Adrenal gland (tissue), 12 donors: ENCODE data around the gene CLDN10. TPM values are rescaled to one million over a fixed set of nuclear protein-coding genes. Genes with fewer than 3 reads are reported as not detected.
A peak's percentile ranks its signal among the peaks of the same experiment; 100 is the strongest.

Source experiments
- DNase-seq, 7 donors: peaks; one replicate each; pipeline ENCODE4 v3.0.0-alpha.2; 2019 to 2020
- H3K27ac ChIP-seq, 5 donors: fragments of 200-600 bp; sonication (generic) in 4 of 5; 1 replicate in 3 of 5; 2 replicates in 2 of 5; pipeline versions ENCODE4 v1.5.1 to v1.8.0; 2016 to 2020; ENCODE audit warnings: mild to moderate bottlenecking in 1 of 5
- H3K27me3 ChIP-seq: fragments of 200-600 bp; 2 replicates; pipeline ENCODE4 v1.8.0; 2021
- H3K36me3 ChIP-seq, 2 donors: fragments of 200-600 bp; replicated peaks in 1 of 2; 1 replicate in 1 of 2; 2 replicates in 1 of 2; pipeline versions ENCODE4 v1.5.1 to v1.8.0; 2018 to 2022
- H3K4me1 ChIP-seq, 2 donors: fragments of 200-600 bp; replicated peaks in 1 of 2; 1 replicate in 1 of 2; 2 replicates in 1 of 2; pipeline versions ENCODE4 v1.5.1 to v1.8.0; 2018 to 2021
- H3K4me3 ChIP-seq, 4 donors: fragments of 200-600 bp; sonication (generic) in 3 of 4; one replicate each; pipeline ENCODE4 v1.5.1; 2016 to 2018
- H3K9me3 ChIP-seq, 3 donors: fragments of 200-600 bp; sonication (generic) in 1 of 3; replicated peaks in 1 of 3; 1 replicate in 2 of 3; 2 replicates in 1 of 3; pipeline versions ENCODE4 v1.5.1 to v1.8.0; 2016 to 2021
- POLR2A ChIP-seq, 2 donors: fragments of 450-650 bp; IDR thresholded peaks; one replicate each; pipeline ENCODE4 v1.6.1; 2017; ENCODE audit warnings: antibody characterized with exemption in 2 of 2, mild to moderate bottlenecking in 2 of 2, moderate library complexity in 1 of 2
- WGBS, 4 donors: extraction: QIAGEN DNeasy Blood & Tissue Kit in 2 of 4; methylation state at CpG; one replicate each; pipeline versions ENCODE4 v1.1.5 to v1.1.7; 2013 to 2017; 5-methylcytosine and 5-hydroxymethylcytosine counted together
- intact Hi-C, 2 donors: fragments of 100-400 bp; cut with DNase I; formaldehyde crosslinking; loops; one replicate each; pipeline versions ENCODE4 v1.14.1 to v1.15.0; 2022 to 2023
- polyA plus RNA-seq, 3 donors: library from polyadenylated mRNA; stranded (reverse); fragments of 200-250 nt in 2 of 3; fragments of 350-450 nt in 1 of 3; fragmentation: Illumina TruSeq in 1 of 3; extraction: RNeasy Lipid Tissue Mini Kit (QIAGEN cat#74804) in 1 of 3; gene quantifications; one replicate each; pipeline ENCODE4 v1.2.3, GENCODE V29; 2013 to 2014
- total RNA-seq, 9 donors: library from RNA; depleted of rRNA in 4 of 9; stranded (reverse); fragments of >200 nt in 4 of 9; fragments of 120-200 nt in 1 of 9; fragmentation: NEBNext Ultra II Directional in 1 of 9; extraction: Animal tissue kit (Norgen Biotek cat#: 25700) in 1 of 9; gene quantifications; one replicate each; pipeline versions ENCODE4 v1.1.0 to v1.2.4, GENCODE V29; 2013 to 2023
- TF ChIP-seq, protein P1 (sequence below), 6 experiments: fragments of 450-650 bp in 4 of 6; fragments of 200-600 bp in 2 of 6; sonication (generic) in 1 of 6; IDR thresholded peaks; 1 replicate in 5 of 6; 2 replicates in 1 of 6; pipeline versions ENCODE4 v1.5.1 to v1.8.0; 2016 to 2021; ENCODE audit warnings: antibody characterized with exemption in 6 of 6, mild to moderate bottlenecking in 2 of 6, moderate library complexity in 1 of 6
- donor health status: healthy with polysubstance abuse.
- donor health status: Bipolar disorder and iron deficiency.
- donor health status: DM: yes; HTN: yes; CAD: no.
- donor health status: DM: no; HTN: no; CAD: no.
- donor health status: DM: no; HTN: no; CAD: no.
- donor health status: DM: yes; HTN: yes; CAD: no.

CLDN10 gene
- total and polyA plus RNA-seq, 12 donors: 0.23 to 0.54 (median 0.28) TPM; not detected in 9

DNA sequence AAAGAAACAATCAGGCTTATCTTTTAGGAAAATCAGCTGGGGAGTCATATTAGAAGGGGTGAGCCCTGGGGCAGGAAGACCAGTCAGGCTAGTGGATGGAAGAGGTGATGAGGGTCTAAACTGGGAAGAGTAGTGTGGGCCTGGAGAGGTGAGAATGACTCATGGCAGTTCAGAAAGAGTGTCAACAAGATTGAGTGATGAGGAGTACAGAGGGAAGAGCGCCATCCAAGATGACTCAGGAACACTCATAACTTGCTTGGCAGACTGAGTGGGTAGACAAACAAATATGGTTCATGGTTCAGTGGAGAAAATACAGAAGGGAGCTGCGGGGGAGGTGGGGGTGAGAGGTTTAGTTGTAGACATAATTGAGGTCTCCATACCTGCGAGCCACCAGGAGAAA, 17.3 kb upstream of the CLDN10 start:
- intact Hi-C loops: no loop called here
- no peaks in the 10 kb centered on the region for H3K4me1 ChIP-seq
- no peak overlapping the region for H3K4me3 ChIP-seq
- no peaks in the 10 kb centered on the region for H3K36me3 ChIP-seq
- no peaks in the 10 kb centered on the region for H3K9me3 ChIP-seq
- TF ChIP-seq, protein P1, sequence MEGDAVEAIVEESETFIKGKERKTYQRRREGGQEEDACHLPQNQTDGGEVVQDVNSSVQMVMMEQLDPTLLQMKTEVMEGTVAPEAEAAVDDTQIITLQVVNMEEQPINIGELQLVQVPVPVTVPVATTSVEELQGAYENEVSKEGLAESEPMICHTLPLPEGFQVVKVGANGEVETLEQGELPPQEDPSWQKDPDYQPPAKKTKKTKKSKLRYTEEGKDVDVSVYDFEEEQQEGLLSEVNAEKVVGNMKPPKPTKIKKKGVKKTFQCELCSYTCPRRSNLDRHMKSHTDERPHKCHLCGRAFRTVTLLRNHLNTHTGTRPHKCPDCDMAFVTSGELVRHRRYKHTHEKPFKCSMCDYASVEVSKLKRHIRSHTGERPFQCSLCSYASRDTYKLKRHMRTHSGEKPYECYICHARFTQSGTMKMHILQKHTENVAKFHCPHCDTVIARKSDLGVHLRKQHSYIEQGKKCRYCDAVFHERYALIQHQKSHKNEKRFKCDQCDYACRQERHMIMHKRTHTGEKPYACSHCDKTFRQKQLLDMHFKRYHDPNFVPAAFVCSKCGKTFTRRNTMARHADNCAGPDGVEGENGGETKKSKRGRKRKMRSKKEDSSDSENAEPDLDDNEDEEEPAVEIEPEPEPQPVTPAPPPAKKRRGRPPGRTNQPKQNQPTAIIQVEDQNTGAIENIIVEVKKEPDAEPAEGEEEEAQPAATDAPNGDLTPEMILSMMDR (IDR thresholded peaks at IDR 0.05): no peak
- no peak for TF ChIP-seq POLR2A (IDR thresholded peaks at IDR 0.05)
- no peak overlapping the region for H3K27ac ChIP-seq
- WGBS, 4 donors: 50 to 65% (median 61%) methylated on average over 3 of the region's 3 CpGs
- H3K27me3 ChIP-seq: no peaks in the 10 kb centered on the region
- peak in 1 of 7 donors; percentile 9 for DNase-seq

DNA sequence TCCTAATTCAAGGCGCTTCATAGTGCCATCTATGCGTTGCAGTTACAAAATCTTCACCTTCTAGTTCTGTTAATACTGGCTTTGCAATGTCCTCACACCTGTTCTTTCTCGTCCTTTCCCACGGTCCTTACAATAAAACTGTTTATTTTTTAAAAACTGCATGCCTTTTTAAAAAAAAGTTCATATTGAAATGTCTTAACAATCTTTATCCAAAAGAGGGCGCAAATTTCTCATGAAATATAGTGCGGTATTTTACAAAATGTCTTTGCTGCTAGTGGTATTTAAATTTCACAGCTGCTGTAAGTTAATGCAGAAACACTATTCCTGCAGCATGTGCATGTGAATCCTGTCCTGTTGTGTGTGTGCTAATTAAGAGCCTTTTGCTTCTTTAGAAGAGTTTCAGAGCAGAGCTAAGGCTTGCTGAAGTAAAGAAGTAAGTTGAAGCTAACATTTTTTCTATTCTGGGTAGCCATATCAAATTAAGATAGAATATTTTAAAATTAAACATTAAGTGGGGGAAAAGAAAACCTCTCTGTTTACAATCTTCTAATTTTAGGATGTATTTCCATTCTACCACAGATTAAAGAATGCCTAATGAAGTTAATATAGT, 15.8 kb upstream of the CLDN10 start:
- H3K9me3 ChIP-seq: no peaks in the 10 kb centered on the region
- H3K27me3 ChIP-seq: no peaks in the 10 kb centered on the region
- H3K4me1 ChIP-seq: no peaks in the 10 kb centered on the region
- DNase-seq: no peak
- intact Hi-C loops: no loop called here
- H3K27ac ChIP-seq: no peak overlapping the region
- H3K4me3 ChIP-seq: no peak overlapping the region
- H3K36me3 ChIP-seq: no peaks in the 10 kb centered on the region
- TF ChIP-seq, protein P1 (IDR thresholded peaks at IDR 0.05): peak; percentile 29 to 48 (median 44)
- no peak for TF ChIP-seq POLR2A (IDR thresholded peaks at IDR 0.05)
- WGBS, 4 donors: 16 to 20% (median 18%) methylated on average over 6 of the region's 6 CpGs

DNA sequence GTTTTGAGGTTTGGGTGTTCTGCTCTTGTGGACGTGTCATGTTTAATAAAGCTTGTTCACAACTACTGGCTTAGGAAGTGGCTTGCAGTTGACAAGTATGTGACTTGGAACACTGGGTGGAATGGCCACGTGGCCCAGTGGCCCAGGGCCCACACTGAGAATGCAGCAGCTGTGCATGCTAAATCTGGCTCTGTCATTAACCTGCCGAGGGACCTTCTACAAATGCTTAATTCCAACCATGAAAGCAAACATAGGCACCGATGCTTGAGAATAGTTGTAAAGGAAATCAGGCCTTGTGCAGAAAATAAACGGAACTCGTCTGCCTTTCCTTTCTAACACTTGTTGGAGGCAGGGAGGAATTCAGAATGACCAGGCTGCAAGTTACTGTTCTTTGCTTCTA, 11.6 kb upstream of the CLDN10 start:
- peaks cover 4% of the 10 kb centered on the region for H3K27me3 ChIP-seq
- intact Hi-C loops: no loop called here
- no peak overlapping the region for H3K4me3 ChIP-seq
- no peaks in the 10 kb centered on the region for H3K36me3 ChIP-seq
- H3K4me1 ChIP-seq: no peaks in the 10 kb centered on the region
- 46 to 59% (median 56%) methylated on average over 6 of the region's 6 CpGs for WGBS, 4 donors
- DNase-seq: no peak
- H3K9me3 ChIP-seq: no peaks in the 10 kb centered on the region
- H3K27ac ChIP-seq: no peak overlapping the region
- TF ChIP-seq, protein P1 (IDR thresholded peaks at IDR 0.05): no peak
- no peak for TF ChIP-seq POLR2A (IDR thresholded peaks at IDR 0.05)

DNA sequence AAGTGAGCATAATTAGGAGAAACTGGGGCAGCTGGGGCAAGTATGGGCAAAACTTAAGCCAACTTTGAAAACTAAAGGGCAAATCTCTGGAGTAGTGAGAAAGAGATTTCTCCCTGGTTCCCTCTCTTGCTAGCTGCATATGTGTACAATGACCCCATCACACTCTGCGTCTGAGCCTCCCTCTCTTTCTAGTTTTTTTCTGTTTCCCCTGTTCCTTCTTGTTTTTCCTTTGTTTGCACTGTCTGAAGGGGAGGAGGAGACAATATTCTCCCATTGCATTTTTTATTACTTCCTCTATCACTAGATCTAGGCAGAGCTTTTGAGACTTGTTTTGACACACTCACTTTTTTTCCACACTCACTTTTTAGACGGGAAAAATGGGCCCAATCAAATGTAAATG, 11.2 kb upstream of the CLDN10 start:
- no peak for TF ChIP-seq POLR2A (IDR thresholded peaks at IDR 0.05)
- TF ChIP-seq, protein P1 (IDR thresholded peaks at IDR 0.05): no peak
- Histone ChIP-seq H3K27ac (no peak overlapping the region), H3K4me1 (no peaks in the 10 kb centered on the region), H3K4me3 (no peak overlapping the region), H3K27me3 (peaks cover 7% of the 10 kb centered on the region), H3K9me3 (no peaks in the 10 kb centered on the region), H3K36me3 (no peaks in the 10 kb centered on the region)
- WGBS, 4 donors: 47 to 68% (median 61%) methylated on average over 2 of the region's 2 CpGs
- intact Hi-C loops: no loop called here
- no peak for DNase-seq
